HG03469 (cell line): ENCODE results near the gene ZP1.

Experiments
- ATAC-seq: cut with Tn5 transposase; IDR thresholded peaks from one replicate; pipeline ENCODE4 v1.9.1; 2021; ENCODE audit warnings: mild to moderate bottlenecking, moderate library complexity, moderate number of reproducible peaks; ENCODE audit not compliant: unreplicated experiment

Gene ZP1

GRCh38 chr11:60921259-60921658 lies 53.9 kb downstream of the ZP1 start:
- ATAC-seq = no peak

GRCh38 chr11:60921777-60922335 lies 54.5 kb downstream of the ZP1 start:
- ATAC-seq = no peak

GRCh38 chr11:60922906-60923305 lies 55.6 kb downstream of the ZP1 start:
- no peak for ATAC-seq

GRCh38 chr11:60923326-60923725 lies 56.0 kb downstream of the ZP1 start:
- ATAC-seq = no peak

GRCh38 chr11:60923800-60924109 lies 56.4 kb downstream of the ZP1 start:
- no peak for ATAC-seq

GRCh38 chr11:60924110-60924905 lies 57.0 kb downstream of the ZP1 start, which contains the start of gene TMEM132A:
Gene TMEM132A, plus strand, starts transcription at chr11:60924460. Its CDS starts 174 bp downstream, at chr11:60924634.
- ATAC-seq = no peak
